HG03342 (cell line): ENCODE results near the gene RAB6B.

ENCODE experiments used
- ATAC-seq: cut with Tn5 transposase; IDR thresholded peaks from one replicate; pipeline ENCODE4 v1.9.1; 2021; ENCODE audit warnings: mild to moderate bottlenecking, moderate library complexity; ENCODE audit not compliant: unreplicated experiment

The RAB6B gene

DNA sequence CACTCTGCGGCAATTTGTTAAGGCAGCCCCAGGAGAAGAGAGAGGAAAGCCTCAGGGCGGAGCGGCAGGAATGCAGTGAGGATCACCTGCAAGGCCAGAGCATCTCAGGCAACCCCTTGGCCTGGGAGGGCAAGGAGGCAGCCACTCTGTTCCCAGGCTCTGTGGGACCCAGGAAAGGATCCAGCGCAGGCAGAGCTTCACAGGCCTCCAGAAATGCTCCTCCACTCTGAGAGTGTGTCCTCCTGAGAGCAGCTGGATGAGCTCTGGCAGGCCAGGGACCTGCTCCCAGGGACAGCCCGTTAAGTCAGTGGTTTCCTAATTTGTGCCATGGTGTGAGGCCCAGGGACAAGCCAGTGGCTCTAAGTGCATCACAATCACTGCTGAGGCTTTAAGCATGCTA lies 35.2 kb downstream of the RAB6B start:
- ATAC-seq = no peak

DNA sequence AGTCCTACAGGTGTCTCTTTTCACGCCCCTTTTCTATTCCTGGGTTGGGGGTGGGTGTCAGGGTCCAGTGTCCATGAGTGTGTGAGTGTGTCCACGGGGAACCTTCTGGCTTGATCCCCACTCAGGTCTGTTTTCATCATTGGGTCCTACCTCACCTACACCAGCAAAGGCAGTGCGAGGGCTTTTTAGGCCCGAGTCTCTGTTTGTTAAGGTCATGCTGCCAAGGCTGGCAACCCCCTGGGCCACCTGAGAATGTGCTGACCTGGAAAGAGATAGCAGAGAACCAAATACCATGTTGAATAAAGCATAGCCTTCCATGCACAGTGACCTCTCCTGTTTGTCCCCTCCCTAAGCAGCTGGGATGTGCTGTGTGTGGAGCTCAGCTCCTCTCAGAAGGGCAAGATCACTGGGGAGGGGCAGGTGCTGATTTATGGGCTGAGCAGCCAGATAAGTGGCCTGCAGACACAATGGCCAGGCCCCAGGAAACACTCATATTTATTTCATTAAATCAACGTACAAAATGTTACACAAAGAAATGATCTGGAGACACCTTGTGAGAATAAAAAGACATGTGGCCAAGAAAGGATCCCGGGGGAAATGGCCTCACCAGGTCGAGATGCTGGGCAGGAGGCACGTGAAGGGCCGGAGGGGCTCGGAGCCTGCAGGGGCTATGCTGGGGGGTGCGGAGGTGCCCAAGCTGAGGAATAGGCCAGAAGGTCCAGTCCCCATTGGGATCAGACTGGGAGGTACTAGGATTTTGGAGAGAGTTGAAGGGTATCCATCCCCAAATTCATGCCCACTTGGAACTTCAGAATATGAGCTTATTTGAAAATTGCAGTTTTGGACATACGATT lies 36.1 kb downstream of the RAB6B start:
- ATAC-seq = no peak

DNA sequence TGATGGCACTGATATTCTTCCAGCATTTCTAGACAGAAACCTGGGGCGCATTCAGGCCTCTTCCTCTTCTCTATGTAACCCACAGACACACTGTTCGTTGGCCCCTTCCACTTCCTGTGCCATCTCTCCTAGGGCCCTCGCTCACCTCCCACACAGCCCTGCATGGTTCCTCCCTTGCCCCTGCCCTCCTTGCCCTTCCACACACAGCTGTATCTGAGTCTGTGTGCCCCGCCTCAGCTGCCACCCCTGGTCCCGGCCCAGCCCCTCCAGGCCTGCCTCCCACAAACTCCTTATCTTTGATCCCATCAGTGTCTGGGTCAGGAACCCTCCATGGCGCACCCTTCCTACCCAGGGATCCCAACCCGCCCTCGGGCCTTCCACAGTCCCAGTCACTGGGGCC lies 37.9 kb downstream of the RAB6B start:
- no peak for ATAC-seq

DNA sequence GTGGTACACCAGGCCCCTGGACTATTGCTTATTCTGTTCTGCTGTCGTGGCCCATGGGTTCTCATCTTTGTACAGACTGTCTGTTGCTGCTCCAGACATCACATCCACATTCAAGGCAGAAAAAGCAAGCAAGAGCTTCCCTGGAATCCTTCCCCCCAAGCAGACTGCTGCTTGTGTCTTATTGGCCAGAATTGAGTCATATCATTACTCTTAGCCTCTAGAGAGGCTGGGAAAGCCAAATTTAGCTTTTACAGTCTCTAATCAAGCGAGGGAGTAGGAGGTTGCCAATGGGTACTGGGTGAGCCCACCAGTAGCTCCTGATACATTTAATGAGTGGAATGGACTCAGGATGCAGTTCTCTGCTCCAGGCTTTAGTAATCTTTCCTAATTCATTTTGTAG lies 39.4 kb downstream of the RAB6B start:
- no peak for ATAC-seq

DNA sequence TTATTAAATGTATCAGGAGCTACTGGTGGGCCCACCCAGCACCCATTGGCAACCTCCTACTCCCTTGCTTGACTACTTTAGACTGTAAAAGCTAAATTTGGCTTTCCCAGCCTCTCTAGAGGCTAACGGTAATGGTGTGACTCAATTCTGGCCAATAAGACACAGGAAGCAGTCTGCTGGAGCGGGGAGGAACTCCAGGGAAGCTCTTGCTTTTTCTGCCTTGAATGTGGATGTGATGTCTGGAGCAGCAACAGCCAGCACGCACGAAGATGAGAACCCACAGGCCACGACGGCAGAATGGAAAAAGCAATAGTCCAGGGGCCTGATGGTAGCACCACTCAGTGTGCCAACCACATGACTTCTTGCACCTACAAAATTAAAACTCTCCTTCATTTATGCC lies 39.9 kb downstream of the RAB6B start:
- ATAC-seq = no peak

DNA sequence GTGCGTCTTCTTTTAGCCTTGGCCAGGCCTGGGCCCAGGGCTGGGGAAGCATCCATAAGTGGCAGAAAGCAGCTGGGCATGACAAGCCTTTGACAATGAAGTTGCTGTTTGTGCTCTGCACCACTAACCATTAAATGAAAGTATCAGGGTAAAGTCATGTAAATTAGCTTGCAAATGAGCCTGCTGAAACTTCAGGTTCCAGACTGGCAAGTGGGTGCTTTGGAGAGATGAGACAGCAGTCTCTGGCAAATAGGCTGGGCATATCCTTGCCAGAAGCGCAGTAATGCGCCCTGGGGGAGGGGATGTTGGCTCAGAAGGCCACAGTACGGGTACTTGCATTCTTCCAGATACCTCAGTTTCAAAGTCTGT lies 40.7 kb downstream of the RAB6B start:
- no peak for ATAC-seq

DNA sequence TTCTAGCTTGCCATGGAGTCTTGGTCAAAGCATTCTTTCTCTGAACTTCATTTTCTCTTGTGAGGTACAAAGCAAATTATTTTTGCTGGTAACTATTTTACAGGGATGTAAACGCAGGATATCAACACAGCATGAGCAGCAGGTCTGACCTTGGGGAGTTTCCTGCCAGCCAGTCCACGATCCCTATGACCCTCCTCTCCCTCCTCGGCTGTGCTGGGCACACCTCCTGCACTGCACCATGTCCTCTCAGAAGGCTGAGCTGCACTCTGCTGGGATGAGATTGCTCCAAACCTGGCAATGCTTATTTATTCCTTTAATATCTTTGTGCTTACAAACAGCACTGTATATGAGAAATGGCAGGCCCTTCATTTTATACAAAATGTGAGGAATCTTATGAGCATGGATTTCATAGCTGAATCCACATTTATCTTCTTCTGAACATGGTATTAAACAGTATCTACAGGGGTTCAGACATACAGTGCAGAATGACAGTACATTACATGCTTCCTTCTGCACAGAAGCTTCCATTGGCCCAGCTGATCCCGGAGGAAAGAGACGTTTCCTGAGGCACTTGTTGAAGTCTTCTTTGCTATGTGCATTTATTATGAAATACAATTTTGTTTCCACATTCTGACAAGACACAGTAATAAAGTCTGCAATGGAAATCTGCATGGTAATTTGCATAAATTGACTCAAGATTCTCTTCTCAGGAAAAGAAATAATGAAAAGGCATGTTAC lies 41.2 kb downstream of the RAB6B start:
- no peak for ATAC-seq

DNA sequence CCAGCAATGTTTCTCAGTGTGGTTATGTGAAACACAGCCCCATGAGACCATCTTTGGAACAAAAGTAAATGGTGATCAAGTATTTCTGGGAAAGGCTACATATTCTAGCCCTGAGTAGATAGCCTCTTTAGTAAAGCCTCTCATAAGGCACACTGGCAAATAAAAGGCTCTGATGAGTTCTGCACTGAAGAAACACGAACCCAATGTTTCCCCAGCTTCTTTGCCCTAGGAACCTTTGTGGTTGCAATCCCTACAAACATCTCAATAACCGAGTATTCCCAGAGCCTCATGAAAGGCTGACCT lies 41.8 kb downstream of the RAB6B start:
- no peak for ATAC-seq

DNA sequence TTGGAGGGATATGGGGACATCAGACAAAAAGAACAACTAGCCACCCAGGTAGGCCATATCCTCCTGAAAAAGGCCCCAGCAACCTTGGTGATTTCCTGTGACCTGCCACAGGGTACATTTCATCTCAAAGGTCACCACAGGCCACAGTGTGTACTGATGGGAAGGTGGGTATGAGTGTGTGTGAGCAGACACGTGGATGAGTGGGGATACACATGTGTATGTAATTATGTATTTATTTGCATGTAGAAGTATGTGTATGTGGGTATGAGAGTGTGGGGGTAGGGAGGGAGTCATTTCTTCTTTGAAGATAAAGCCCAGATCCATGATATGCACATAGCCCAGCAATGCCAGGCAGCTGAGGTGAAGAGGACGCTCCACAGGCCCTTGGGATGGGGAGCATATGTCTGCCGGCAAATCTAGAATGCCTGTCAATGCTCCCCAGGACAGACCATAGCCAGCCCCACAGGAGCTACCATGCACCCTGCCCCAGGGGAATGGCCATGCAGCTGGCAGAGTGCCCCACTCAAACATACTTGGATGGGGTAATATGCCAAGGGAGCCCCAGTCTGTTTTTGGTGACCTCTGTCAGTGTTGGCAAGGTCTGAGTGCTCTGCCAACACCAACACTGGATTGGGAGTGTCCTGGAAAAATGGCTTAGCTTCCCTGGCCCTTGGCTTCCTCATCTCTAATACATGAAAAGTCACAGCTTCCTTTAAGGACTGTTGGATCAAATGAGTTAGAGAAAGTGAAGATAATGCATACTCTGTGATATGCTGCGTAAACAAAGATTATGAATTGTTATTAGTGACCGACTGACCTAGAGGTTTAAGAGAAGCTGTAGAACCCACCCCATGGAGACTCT lies 42.4 kb downstream of the RAB6B start:
- ATAC-seq = no peak

DNA sequence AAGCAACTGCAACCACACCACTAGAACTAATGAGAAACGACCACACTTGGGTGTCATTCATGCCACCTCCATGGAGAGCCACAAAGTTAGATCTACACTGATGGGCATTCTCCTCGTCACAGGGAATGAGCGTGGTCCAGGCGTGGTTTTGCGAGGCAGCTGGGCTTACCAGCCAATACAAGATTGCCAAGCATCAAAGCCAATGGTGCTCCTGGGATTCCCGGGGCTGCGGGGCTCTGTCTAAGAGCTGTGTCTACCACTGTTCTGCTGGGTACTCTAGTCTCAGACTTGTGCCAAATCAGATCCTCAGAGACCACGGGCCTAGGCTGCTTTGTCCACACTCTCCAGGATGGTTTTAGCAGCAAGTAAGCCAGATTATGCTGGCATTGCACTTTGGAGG lies 43.8 kb downstream of the RAB6B start:
- ATAC-seq = no peak

DNA sequence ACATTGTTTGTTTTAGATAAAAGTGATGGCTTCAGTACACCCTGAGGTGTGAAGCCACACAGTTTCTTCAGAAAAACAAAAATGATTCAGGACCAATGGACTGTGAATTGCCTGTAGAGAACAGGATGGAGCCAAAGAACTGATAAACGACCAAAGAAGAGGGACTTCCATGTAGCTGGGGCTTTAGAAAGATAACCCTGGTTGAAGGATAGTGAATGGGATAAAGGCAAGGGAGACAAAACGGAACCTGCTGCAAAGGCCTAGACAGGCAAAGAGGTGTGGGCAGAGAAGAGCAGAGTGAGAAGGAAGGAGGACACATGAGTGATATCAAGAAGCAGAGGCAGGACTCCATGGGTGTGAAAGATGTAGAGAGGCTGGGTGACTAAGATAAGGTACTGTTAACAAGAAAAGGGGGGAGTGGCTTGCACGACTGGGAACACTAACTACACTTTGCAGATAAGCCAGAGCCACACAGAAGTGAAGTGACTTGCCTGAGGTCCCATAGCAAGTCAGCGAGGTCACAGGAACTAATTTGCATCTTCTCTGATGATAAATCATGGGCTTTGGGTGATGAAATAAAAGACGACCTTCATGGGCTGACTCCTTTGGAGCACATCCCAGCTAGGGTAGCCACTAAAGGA lies 44.3 kb downstream of the RAB6B start:
- peak; percentile 45 for ATAC-seq

DNA sequence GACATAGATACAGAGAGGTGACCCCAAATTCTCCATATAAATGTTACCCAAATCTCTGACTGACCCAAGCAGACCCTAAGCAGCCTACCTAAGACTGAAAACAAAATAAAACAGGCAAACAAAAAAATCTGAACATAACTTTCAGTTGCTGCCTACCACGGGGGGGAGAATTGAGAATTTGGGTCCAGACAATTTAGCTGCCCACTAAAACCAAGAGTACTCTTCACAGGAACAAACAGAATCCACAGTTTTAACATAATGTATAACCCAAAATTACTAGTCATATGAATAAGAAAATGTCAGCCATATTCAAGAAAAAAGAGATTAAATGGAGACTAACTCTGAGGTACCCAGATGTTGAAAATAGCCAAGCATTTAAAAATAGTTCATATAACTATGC lies 45.6 kb downstream of the RAB6B start:
- no peak for ATAC-seq

DNA sequence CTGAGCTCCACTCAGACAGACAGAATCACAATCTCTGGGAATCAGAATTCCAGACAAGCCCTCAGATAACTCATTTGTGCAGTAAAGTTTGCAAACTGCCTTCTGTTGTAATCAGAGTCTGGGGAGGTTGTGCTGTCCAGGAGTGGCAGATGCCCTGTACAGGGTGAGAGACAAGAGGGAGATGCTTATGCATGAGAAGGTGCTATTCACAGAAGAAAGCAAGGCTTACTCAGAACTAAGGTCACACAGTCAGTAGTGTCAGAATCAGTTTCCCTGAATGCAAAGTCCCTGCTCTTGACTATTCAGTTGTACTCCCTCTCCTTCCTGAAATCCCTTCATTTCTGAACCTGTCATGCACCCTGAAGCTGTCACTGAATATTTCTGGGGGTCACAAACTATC lies 46.3 kb downstream of the RAB6B start:
- ATAC-seq = no peak

DNA sequence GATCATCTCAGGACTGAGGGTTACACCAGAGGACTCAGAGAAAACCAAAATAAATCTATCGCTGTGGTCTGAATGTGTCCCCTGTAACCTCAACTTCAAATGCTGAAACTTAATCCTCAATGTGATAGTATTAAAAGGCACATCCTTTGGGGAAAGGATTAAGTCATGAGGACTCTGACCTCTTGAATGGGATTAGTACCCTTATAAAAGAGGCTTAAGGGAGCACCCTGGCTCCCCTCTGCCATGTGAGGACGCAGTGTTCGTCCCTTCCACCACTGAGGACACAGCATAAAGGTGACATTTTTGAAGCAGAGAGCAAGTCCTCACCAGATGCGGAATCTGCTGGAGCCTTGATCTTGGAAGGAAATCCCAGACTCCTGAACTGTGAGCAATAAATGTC lies 50.6 kb downstream of the RAB6B start:
- no peak for ATAC-seq

DNA sequence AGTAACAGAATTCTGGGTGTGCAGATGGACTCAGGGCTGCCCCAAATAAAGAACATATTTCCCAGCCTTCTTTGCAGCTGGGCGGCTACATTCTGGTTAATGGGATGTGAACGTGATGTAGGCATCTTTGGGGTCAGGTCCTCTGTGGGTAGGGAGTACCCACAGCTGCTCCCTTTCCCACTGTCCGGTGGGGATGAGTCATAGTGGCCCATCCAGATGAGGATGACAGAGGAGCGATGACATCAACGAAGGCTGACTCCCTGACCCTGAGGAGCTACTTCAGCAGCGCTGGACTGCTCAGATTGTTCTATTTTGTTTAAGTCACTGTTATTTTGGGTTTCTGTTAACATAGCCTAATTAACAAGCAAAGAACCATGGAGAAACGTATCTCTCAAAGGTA lies 52.0 kb downstream of the RAB6B start:
- no peak for ATAC-seq

DNA sequence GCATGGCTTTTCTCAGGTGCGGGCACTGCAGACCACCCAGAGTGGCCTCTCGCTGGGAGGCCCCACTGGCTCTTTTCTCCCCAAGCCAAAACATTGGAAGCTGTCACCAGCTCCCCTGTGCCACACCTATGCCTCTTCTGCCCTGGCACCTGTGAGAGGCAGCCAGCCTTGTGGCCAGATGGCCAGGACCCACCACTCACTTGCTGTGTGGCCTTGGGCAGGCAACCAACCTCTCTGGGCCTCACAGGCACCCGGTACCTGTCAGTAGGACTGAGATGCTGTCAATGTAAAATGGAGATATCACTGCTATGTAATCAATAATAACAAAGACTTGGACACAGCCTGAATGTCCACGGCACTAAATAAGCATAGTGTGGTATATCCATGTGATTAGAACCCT lies 53.5 kb downstream of the RAB6B start:
- no peak for ATAC-seq

DNA sequence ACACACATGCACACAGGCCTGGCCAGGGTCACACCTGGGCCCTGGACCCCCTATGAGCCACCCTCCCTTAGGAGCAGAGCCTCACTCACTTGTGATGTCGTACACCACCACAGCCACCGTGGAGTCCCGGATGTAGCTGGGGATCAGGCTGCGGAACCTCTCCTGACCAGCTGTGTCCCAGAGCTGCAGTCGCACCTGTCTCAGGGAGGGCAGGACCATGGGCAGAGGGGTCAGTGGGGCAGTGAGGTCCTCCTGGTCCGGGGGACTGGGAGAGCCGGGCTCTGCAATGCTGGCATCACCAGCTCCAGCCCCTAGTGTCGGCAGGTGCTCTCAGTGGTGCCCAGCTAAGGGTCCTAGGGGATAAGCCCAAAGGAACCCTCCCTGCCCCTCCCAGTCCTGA lies 54.5 kb downstream of the RAB6B start:
- no peak for ATAC-seq

DNA sequence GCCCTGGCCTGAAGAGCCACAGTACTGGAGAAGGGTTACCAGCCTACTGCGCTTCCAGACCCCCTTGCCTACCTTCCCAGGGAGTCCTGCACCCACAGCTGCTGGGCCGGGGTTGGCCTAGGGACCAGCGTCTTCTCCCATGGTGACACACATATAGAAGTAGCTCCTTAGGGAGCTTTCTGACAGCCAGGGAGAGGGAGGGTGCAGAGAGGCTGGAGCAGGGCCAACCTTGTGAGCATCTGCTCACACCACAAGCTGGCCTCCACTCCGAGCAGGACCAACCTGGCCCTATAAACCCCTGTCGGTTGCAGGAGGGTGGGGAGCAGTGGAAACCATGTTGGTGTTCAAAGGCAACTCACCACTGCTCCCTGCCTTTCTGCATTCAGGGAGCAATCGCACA lies 54.9 kb downstream of the RAB6B start:
- ATAC-seq = no peak

DNA sequence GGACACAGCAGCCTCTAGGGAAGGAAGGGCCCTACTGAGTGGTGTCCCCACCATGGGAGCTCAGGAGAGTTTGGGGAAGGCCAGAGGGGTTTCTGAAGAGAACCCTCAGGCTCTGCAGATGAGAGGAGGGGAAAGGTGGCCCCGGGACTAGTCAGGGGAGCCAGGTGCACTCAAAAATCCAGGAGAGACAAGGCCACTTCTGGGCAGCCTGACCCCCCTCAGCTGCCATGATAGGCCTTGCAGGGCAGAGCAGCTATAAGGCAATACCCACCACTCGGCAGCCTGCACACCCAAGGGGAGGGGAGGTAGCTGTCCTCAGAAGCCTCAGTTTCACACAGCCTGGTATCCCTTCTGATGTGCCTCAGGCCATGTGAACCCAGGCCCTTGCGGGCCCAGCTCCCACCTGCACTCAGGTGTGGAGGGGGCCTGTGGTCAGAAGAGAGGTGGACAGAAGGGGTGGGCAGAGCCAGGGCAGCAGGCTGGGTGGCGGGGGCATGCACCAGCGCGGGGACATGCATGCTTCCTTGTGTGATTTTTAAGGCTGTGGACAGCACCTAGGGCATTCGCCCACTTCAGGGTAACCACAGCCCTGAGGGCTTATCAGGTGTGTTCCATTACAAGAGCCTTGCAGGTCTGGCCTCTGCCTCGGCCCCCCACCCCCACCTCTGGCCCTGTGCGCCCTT lies 55.5 kb downstream of the RAB6B start:
- ATAC-seq = no peak

DNA sequence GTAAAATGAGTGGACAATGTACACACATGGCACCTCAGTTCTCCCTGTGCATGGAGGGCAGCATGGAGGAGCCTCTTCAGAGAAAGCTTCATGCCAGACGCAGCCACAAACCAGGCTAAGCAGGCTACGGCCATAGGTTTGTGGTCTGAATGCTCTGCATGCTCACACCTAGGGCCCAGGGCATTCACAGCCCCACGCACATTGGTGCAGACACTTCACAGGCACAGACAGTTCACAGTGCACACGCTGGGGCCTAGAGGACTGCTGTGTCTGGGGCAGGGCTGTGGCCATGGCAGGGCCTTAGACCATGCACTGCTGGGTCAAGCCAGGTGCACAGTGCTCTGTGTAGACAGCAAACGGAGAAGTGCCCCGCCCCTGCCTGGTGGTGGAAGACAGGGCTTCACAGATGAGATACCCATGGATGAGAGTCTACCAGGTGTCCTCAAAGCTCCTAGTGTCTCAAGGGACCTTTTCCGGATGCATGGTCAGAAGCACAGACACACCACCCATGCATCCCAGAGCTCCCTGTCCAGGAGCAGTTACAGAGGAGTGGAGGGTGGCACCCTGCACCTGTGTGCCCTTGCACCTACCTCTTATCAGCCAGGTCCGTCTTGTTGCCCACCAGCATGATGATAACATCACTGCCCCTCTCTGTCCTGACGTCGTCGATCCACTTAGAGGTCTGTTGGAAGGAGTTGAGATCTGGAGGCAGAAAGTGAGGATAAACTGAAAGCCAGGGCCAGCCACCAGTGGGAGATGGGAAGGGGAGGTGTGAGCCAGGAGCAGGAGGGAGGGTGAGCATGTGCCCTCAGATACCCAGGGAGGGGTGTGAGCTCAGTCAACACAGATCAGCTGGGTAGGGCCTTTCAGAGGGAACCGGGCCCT lies 56.5 kb downstream of the RAB6B start:
- no peak for ATAC-seq
